ENCODE measurements around the gene TNFSF13.
A peak's percentile ranks its signal among the peaks of the same experiment; 100 is the strongest.

The TNFSF13 gene

GRCh38 chr17:7552621-7553051, 5.9 kb upstream of the TNFSF13 start:
- DNase-seq = no peak

- DNase-seq = no peak
Observed at GRCh38 chr17:7553356-7553755, 5.2 kb upstream of the TNFSF13 start.

- no peak for DNase-seq
Observed at GRCh38 chr17:7555320-7555948, 3.1 kb upstream of the TNFSF13 start.

GRCh38 chr17:7556627-7557026, 1.9 kb upstream of the TNFSF13 start:
- no peak for DNase-seq

GRCh38 chr17:7557147-7557764, 1.3 kb upstream of the TNFSF13 start:
- no peak for DNase-seq

- peak; percentile 61 to 65 for DNase-seq
Observed at GRCh38 chr17:7557775-7558543, 591 bp upstream of the TNFSF13 start.

GRCh38 chr17:7559320-7560171, 996 bp downstream of the TNFSF13 start:
- no peak for DNase-seq

- no peak for DNase-seq
Observed at GRCh38 chr17:7560172-7561027, 1.9 kb downstream of the TNFSF13 start.

GRCh38 chr17:7561028-7561575, 2.6 kb downstream of the TNFSF13 start:
- peak; percentile 77 to 78 for DNase-seq

- DNase-seq = peak; percentile 74 to 80
Observed at GRCh38 chr17:7561589-7562207, 3.1 kb downstream of the TNFSF13 start, which contains the start of gene SENP3. Gene SENP3 (plus strand): TSS chr17:7561919. CDS start chr17:7563077, 1,158 bp downstream.

GRCh38 chr17:7562208-7562605, 3.7 kb downstream of the TNFSF13 start:
- DNase-seq = no peak

- DNase-seq = no peak
Observed at GRCh38 chr17:7563115-7563869, 4.7 kb downstream of the TNFSF13 start.

- no peak for DNase-seq
Observed at GRCh38 chr17:7569571-7569970, 11.0 kb downstream of the TNFSF13 start.

GRCh38 chr17:7570351-7570750, 11.8 kb downstream of the TNFSF13 start:
- no peak for DNase-seq

- no peak for DNase-seq
Observed at GRCh38 chr17:7572338-7572587, 13.7 kb downstream of the TNFSF13 start.

- peak; percentile 99 to 100 for DNase-seq
Observed at GRCh38 chr17:7572588-7573323, 14.2 kb downstream of the TNFSF13 start.

GRCh38 chr17:7573324-7574080, 15.0 kb downstream of the TNFSF13 start:
- DNase-seq = peak; percentile 83 to 85

- no peak for DNase-seq
Observed at GRCh38 chr17:7574176-7574953, 15.8 kb downstream of the TNFSF13 start.

All from hippocampal formation (tissue), 2 donors.